Measurements from ENCODE around the gene U2AF1L4. TPM values are rescaled to one million over a fixed set of nuclear protein-coding genes. Genes with fewer than 3 reads are reported as not detected.
"Not testable (repeated sequence)": the region's sequence is repeated elsewhere in the genome, so short reads cannot be mapped to it uniquely, and the experiment has no call there.

The U2AF1L4 gene
- total RNA-seq, 1 donor from 2014 or later, result 44.9 TPM

GRCh38 chr19:35775298-35776101, 30.3 kb upstream of the U2AF1L4 start, which contains the start of gene ARHGAP33:
Gene ARHGAP33, plus strand, starts transcription at chr19:35775564. Its CDS starts 95 bp downstream, at chr19:35775659.
- Mint-ChIP-seq H3K4me3 (ENCODE audit: unreplicated experiment) (peak within 1 kb of the TSS; percentile 76), H3K4me1 (ENCODE audit: unreplicated experiment) (peaks cover 24% of the 10 kb centered on the region), H3K27me3 (ENCODE audit: unreplicated experiment) (no peaks in the 10 kb centered on the region), H3K9me3 (ENCODE audit: unreplicated experiment) (no peaks in the 10 kb centered on the region), H3K36me3 (ENCODE audit: unreplicated experiment) (peaks cover 2% of the 10 kb centered on the region), H3K27ac (ENCODE audit: unreplicated experiment) (no peak within 1 kb of the TSS)
- TF ChIP-seq CTCF (IDR thresholded peaks at IDR 0.05), result no peak
- DNase-seq (ENCODE audit: extremely low spot score, unreplicated experiment), result peak; percentile 99

- Mint-ChIP-seq H3K9me3 (ENCODE audit: unreplicated experiment) (no peaks in the 10 kb centered on the region), H3K36me3 (ENCODE audit: unreplicated experiment) (peaks cover 2% of the 10 kb centered on the region), H3K4me3 (ENCODE audit: unreplicated experiment) (peak overlapping the region; percentile 76), H3K27ac (ENCODE audit: unreplicated experiment) (no peak overlapping the region), H3K27me3 (ENCODE audit: unreplicated experiment) (no peaks in the 10 kb centered on the region), H3K4me1 (ENCODE audit: unreplicated experiment) (peaks cover 24% of the 10 kb centered on the region)
- TF ChIP-seq CTCF (IDR thresholded peaks at IDR 0.05), result no peak
- no peak for DNase-seq (ENCODE audit: extremely low spot score, unreplicated experiment)
Observed at GRCh38 chr19:35775046-35775297, 29.8 kb upstream of the U2AF1L4 start.

- Mint-ChIP-seq H3K9me3 (ENCODE audit: unreplicated experiment) (no peaks in the 10 kb centered on the region), H3K4me3 (ENCODE audit: unreplicated experiment) (peak overlapping the region; percentile 76), H3K27me3 (ENCODE audit: unreplicated experiment) (no peaks in the 10 kb centered on the region), H3K36me3 (ENCODE audit: unreplicated experiment) (no peaks in the 10 kb centered on the region), H3K4me1 (ENCODE audit: unreplicated experiment) (peaks cover 24% of the 10 kb centered on the region), H3K27ac (ENCODE audit: unreplicated experiment) (no peak overlapping the region)
- TF ChIP-seq CTCF (IDR thresholded peaks at IDR 0.05), result no peak
- DNase-seq (ENCODE audit: extremely low spot score, unreplicated experiment), result no peak
Observed at GRCh38 chr19:35774274-35775045, 29.2 kb upstream of the U2AF1L4 start.

- Mint-ChIP-seq H3K36me3 (ENCODE audit: unreplicated experiment) (peaks cover 1% of the 10 kb centered on the region), H3K27me3 (ENCODE audit: unreplicated experiment) (no peaks in the 10 kb centered on the region), H3K9me3 (ENCODE audit: unreplicated experiment) (no peaks in the 10 kb centered on the region), H3K4me3 (ENCODE audit: unreplicated experiment) (no peak overlapping the region), H3K27ac (ENCODE audit: unreplicated experiment) (no peak overlapping the region), H3K4me1 (ENCODE audit: unreplicated experiment) (peaks cover 24% of the 10 kb centered on the region)
- no peak for TF ChIP-seq CTCF (IDR thresholded peaks at IDR 0.05)
- no peak for DNase-seq (ENCODE audit: extremely low spot score, unreplicated experiment)
Observed at GRCh38 chr19:35773020-35773806, 28.0 kb upstream of the U2AF1L4 start.

DNA sequence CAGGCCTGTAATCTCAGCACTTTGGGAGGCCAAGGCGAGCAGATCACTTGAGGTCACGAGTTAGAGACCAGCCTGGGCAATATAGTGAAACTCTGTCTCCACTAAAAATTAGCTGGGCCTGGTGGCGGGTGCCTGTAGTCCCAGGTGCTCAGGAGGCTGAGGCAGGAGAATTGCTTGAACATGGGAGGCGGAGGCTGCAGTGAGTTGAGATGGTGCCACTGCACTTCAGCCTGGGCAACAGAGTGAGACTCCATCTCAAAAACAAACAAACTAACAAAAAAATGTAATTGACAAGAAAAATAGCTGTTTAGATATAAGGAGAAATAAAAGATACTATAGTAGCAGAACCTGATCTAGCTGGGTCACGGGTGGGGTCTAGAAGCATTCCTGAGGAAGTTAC, 27.1 kb upstream of the U2AF1L4 start:
- H3K4me1 Mint-ChIP-seq (ENCODE audit: unreplicated experiment), result peaks cover 24% of the 10 kb centered on the region
- DNase-seq (ENCODE audit: extremely low spot score, unreplicated experiment); H3K4me3 Mint-ChIP-seq (ENCODE audit: unreplicated experiment); H3K9me3 Mint-ChIP-seq (ENCODE audit: unreplicated experiment); H3K27me3 Mint-ChIP-seq (ENCODE audit: unreplicated experiment); H3K36me3 Mint-ChIP-seq (ENCODE audit: unreplicated experiment); H3K27ac Mint-ChIP-seq (ENCODE audit: unreplicated experiment): not testable (repeated sequence)

Measured in osteocyte (in vitro differentiated cells).